Measurements from ENCODE around the gene CCDC178.

DNA sequence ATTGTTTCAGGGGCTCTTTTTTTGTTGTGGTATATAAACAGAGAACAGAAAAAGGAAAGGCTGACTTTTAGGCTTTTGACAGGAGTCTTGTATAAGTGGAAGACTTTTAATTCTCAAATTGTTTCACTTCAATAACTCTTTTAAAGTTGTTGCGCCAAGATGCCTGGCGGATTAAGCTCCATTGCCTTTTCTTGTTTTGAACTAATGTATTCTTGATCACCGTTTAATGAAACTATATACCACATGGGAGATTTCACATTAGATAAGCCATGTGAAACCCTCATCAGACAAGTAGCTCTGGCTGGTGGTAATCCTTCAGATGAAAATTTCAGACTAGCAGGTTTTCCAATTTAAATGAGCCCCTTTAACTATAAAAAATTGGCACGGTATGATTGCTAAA lies 257.4 kb downstream of the CCDC178 start:
- TF ChIP-seq, protein P1, sequence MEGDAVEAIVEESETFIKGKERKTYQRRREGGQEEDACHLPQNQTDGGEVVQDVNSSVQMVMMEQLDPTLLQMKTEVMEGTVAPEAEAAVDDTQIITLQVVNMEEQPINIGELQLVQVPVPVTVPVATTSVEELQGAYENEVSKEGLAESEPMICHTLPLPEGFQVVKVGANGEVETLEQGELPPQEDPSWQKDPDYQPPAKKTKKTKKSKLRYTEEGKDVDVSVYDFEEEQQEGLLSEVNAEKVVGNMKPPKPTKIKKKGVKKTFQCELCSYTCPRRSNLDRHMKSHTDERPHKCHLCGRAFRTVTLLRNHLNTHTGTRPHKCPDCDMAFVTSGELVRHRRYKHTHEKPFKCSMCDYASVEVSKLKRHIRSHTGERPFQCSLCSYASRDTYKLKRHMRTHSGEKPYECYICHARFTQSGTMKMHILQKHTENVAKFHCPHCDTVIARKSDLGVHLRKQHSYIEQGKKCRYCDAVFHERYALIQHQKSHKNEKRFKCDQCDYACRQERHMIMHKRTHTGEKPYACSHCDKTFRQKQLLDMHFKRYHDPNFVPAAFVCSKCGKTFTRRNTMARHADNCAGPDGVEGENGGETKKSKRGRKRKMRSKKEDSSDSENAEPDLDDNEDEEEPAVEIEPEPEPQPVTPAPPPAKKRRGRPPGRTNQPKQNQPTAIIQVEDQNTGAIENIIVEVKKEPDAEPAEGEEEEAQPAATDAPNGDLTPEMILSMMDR (IDR thresholded peaks at IDR 0.05), result no peak
- TF ChIP-seq POLR2A (IDR thresholded peaks at IDR 0.05), result no peak

Measured in adrenal gland (tissue), 5 donors.